Activated gamma-delta T cell treated with anti-CD3 and anti-CD28 coated beads, Interleukin-2, amount 50 U/mL, for 16 hours (primary cell): Measurements from ENCODE around the gene HAGHL.
A peak's percentile ranks its signal among the peaks of the same experiment; 100 is the strongest.
"Not testable (repeated sequence)": the region's sequence is repeated elsewhere in the genome, so short reads cannot be mapped to it uniquely, and the experiment has no call there.

Experiments
- DNase-seq: peaks from one replicate; pipeline ENCODE4 v3.0.0-alpha.2; 2020; ENCODE audit warnings: low read depth

The HAGHL gene

DNA sequence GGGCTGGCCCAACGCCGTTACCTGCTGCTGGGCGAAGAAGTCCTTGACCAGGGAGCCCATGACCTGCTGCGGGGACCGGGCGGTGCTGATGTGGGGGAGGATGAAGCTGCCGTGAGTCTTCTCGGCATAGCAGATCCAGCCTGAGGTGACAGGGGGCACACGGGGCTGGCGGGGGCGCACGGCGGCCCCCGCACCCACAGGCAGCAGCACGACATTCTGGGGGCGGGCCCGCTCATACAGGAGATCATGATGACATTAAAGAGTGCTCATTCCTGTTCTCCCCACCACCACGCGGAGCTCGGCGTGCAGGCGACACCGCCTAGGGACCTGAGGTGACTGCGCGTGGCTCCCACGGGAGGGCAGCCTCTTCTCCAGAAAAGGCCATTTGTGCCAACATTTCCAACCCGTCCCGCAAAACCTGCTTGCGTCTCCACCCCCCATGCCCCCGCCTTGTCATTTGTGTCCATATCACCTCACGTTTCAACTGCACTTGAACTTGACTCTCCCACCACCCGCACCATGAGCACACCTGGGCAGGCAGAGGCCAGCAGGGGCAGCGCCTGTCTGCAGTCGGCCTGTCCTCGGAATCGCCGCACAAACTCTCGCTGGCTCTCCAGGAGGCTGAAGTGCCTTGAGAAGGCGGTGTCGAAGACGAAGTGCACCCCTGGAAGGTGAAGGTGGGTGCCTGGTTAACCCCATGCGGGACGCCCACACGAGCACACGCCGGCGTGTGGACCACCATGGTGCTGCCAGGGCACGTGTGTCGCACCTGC, 7.5 kb downstream of the HAGHL start:
- DNase-seq = no peak

GRCh38 chr16:734981-735881, 8.3 kb downstream of the HAGHL start:
- no peak for DNase-seq

- no peak for DNase-seq
Observed at GRCh38 chr16:735982-736453, 9.1 kb downstream of the HAGHL start.

DNA sequence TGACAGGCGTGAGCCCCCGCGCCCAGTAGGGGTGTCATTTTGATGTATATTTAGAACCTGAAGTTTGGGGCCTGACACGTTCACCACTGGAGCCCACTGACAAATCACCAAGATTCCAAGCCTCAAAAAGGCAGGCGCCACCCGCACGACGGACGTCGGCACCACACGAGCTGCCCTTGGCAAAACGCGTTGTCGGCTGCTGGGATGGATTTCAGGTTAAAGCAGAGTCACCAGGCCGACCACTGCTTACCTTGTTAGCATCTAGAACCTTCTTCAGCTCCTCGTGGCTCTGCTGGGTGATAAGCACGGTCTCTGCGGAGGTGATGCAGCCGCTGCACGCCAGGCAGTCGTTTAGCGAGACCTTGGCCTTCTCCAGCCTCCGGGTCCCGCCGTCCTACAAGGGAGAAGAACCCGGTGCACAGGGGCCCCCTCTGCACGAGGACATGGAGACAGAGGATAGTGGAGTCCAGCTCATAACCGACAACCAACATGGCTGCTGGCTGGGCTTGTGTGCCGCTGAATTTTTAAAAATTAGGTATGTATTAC, 10.1 kb downstream of the HAGHL start:
- DNase-seq = no peak

DNA sequence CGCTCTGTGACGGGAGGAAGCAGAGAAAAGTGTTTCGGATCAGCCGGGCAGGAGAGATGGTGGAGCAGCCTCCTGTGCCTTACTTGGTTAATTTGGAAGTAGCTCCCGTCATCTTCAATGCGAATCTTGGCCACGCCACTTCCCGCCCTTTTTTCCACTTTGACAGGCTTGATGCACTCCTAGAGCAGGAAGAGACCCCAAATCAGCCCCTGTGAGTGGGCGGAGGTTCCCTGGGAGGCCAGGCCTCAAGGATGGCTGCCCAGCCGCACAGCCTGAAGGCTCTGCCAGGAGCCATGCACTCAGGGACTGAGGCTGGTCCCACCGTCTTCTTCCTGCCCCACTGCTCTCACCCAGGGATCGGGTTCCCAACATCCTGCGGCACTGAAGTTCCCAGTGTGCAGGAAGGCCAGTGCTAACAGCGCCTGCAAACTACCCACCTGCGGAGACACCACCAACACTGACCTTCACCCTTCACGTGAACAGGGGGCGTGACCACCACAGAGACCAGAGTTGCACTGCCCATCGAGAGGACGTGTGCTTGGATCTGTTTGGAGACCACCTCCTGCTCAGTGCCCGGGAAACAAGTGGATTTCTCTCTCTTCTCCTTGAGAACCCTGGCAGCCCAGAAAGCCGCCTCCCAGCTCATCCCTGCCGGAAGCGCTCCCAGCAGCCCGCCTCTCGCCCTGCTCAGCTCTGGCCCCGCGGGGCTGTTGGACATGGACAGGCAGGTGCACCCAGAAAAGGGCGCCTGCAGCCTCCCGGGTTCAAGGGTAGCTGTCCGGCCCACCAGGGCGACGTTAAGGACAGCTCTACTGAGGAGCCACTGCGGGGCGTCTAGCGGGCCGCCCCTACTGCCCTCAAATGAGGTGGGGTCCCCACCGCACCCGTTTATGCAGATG, 12.9 kb downstream of the HAGHL start:
- DNase-seq = no peak

- DNase-seq = no peak
Observed at GRCh38 chr16:740459-740763, 13.5 kb downstream of the HAGHL start.

- peak; percentile 83 for DNase-seq
Observed at GRCh38 chr16:740764-741505, 14.0 kb downstream of the HAGHL start, which contains the start of gene CIAO3. Gene CIAO3 (minus strand): TSS chr16:740997. CDS start chr16:740985, 12 bp downstream.

DNA sequence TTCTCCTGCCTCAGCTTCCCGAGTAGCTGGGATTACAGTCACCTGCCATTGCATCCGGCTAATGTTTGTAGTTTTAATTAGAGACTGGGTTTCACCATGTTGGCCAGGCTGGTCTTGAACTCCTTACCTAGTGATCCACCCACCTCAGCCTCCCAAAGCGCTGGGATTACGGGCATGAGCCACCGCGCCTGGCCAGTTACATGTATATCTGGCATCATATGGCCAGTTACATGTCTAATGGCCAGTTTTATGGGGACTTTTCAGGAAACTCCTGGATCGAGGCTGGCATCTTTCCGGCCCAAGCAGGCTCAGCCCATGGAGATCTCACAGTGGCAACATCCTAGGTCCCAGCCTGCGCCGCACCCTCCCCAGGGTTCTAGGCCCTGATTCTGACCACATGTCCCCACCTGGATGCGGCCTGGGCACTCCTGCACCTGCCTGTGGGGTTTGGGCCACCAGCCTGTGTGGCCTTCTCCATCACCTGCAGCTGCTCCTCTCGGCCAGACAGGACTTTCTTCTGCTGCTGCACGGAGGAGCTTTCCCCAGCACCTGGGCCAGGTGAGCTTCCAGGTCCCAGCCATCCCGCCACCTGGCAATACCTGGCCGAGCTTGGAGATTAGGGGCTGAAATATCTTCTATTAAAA, 15.2 kb downstream of the HAGHL start:
- no peak for DNase-seq

DNA sequence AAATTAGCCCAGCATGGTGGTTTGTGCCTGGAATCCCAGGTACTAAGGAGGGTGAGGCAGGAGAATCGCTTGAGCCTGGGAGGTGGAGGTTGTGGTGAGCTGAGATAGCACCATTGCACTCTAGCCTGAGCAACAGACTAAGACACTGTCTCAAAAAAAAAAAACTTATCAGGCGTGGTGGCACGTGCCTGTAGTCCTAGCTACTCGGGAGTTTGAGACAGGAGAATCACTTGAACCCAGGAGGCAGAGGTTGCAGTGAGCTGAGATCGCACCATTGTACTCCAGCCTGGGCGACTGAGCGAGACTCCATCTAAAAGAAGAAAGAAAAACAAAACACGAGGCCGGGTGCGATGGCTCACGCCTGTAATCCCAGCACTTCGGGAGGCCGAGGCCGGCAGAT, 16.0 kb downstream of the HAGHL start:
- not testable (repeated sequence) for DNase-seq

DNA sequence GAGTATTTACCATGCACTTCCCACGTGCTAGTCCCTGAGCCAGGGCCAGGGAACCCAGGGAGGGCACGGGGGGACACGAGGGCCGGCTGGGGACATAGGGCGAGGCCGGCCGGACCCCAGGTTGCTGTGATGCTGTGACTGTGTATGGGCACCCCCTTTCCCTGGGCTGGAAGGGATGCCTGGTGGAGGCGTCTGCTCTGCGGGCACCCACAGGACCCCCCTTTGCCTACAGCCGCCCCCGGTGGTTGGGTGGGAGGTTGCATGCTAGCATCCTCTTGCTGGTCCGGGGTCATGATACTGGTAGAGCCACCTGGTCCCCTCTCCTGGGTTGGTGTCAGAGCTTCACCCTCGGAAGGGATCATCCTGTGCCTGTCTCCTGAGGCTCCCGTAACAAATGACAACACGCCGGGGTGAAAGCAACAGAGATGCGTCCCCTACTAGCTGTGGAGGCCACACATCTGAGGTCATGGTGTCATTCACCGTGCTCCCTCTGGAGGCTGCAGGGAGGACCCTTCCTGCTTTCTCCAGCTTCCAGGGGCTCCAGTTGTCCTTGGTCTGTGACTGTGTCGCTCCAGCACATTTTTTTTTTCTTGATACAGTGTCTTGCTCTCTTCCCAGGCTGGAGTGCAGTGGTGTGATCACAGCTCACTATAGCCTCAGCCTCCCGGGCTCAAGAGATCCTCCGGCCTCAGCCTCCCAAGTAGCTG, 17.0 kb downstream of the HAGHL start:
- DNase-seq = no peak

DNA sequence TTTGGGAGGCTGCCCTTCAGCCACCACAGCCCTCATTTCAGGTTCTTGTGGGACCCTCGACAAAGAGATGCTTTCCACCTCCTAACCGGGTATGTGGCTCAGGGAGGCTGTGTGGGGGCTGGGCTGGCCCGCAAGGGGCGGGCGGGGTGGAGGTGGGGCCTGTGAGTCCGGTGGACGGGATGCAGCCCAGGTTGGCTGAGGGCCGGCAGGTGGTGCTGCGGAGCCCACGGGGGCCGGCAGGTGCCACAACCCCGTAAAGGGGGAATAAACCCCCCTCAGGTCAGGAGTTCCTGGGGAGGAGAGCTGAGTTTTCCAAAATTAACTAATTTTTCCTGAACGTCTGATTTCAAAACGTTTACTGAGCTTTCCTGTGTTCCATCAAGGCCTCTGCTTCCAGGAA, 18.8 kb downstream of the HAGHL start:
- no peak for DNase-seq

DNA sequence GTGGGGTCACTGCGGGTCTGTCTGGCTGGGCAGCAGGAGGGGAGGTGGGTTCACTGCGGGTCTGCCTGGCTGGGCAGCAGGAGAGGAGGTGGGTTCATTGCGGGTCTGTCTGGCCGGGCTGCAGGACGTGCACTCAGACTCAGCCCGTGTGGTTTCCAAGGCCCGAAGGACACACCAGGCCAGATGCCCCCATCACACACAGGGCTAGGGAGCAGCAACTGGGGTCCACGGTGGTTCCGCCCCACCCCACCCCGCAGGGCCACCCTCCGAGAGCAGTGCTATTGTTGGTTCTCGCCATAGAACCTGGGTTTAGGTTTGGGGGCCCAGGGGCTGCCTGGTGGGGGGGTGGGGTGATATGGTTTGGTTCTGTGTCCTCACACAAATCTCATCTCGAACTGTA, 19.7 kb downstream of the HAGHL start:
- no peak for DNase-seq

DNA sequence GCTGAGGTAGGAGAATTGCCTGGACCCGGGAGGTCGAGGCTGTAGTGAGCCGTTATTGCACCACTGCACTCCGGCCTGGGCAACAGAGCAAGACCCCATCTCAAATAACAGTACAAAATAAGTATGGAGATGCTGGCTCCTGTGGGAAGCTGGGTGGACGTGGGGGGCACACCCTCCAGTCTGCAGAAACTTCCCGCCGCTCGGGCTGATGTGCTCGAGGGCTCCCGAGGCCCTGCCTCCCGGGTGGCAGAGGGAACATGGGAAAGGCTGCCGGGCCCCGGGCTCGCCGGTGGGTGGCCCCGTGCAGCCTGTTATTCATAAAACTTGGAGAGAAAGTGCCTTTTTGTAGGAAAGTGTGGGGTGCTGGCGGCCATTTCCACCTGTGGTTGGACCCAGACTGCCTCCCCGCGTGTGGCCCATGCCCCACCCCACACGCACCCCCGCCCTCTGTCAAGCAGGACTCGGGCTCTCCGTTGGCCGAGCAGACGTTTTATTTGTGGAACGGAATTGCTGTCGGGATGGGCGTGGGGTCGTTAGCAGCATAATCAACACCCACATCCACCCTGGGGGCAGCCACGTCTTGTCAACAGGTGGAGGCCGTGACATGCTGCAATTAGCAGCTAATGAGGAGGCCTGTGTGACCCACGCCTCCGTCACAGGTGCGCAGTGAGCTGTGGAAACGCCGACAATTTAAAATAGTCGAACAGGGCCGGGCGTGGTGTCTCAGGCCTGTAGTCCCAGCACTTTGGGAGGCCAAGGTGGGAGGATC, 21.3 kb downstream of the HAGHL start:
- no peak for DNase-seq

DNA sequence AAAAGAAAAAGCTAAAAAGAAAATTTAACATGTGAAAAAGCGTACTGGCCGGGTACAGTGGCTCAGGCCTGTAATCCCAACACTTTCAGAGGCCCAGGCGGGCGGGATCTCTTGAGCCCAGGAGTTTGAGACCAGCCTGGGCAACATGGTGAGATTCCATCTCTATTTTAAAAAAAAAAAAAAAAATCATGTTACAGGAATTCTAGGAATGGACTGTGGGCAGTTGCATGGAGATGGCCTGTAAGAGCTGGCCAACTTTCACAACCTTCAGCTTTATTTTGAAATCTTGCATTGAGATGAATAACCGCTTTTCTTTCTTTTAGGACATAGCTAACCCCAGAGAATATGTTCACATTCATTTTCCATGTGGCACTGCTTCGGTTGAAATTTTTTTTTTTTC, 22.1 kb downstream of the HAGHL start:
- no peak for DNase-seq

GRCh38 chr16:750485-750884, 23.6 kb downstream of the HAGHL start:
- no peak for DNase-seq

GRCh38 chr16:751152-752006, 24.5 kb downstream of the HAGHL start:
- DNase-seq = no peak

- DNase-seq = no peak
Observed at GRCh38 chr16:752007-752312, 25.1 kb downstream of the HAGHL start.

GRCh38 chr16:754121-754607, 27.3 kb downstream of the HAGHL start:
- DNase-seq = not testable (repeated sequence)
